IPS DF 6.9 (cell line): ENCODE results near the gene BCL11A.

ENCODE experiments used
- DNase-seq: peaks from one replicate; pipeline ENCODE4 v3.0.0-alpha.2; 2013; ENCODE audit warnings: low read depth, low spot score
- H3K27ac ChIP-seq: one replicate; pipeline ENCODE4 v1.5.1; 2013; ENCODE audit warnings: low read length, control low read depth
- H3K27me3 ChIP-seq: 2 replicates; pipeline ENCODE4 v1.6.1; 2013; ENCODE audit warnings: mild to moderate bottlenecking, low read length; ENCODE audit not compliant: control insufficient read depth, insufficient read depth
- H3K36me3 ChIP-seq: 2 replicates; pipeline ENCODE4 v1.6.1; 2013; ENCODE audit warnings: low read length; ENCODE audit not compliant: control insufficient read depth, insufficient read depth
- H3K4me1 ChIP-seq: 2 replicates; pipeline ENCODE4 v1.6.1; 2013; ENCODE audit warnings: low read length; ENCODE audit not compliant: control insufficient read depth, insufficient read depth
- H3K4me3 ChIP-seq: 2 replicates; pipeline ENCODE4 v1.5.1; 2013; ENCODE audit warnings: mild to moderate bottlenecking, low read length
- H3K9me3 ChIP-seq: 2 replicates; pipeline ENCODE4 v1.6.1; 2013; ENCODE audit warnings: low read length, inconsistent platforms; ENCODE audit not compliant: control insufficient read depth, insufficient read depth
- WGBS: extraction: QIAGEN DNeasy Blood & Tissue Kit; methylation state at CpG from one replicate; pipeline ENCODE4 v1.1.7; 2013; ENCODE audit warnings: mixed read lengths, missing lambda C conversion rate; ENCODE audit not compliant: insufficient read length, insufficient coverage; 5-methylcytosine and 5-hydroxymethylcytosine counted together

BCL11A gene

GRCh38 chr2:60453872-60454271 lies 99.6 kb downstream of the BCL11A start:
- WGBS: no CpG with 5 or more reads among the region's 9 CpGs
- DNase-seq: no peak
- Histone ChIP-seq H3K4me3 (no peak overlapping the region), H3K27me3 (no peaks in the 10 kb centered on the region), H3K9me3 (no peaks in the 10 kb centered on the region), H3K4me1 (peaks cover 6% of the 10 kb centered on the region), H3K27ac (no peak overlapping the region), H3K36me3 (no peaks in the 10 kb centered on the region)

- Histone ChIP-seq H3K4me1 (peaks cover 6% of the 10 kb centered on the region), H3K27ac (no peak overlapping the region), H3K9me3 (no peaks in the 10 kb centered on the region), H3K4me3 (no peak overlapping the region), H3K27me3 (no peaks in the 10 kb centered on the region), H3K36me3 (no peaks in the 10 kb centered on the region)
- no CpG with 5 or more reads among the region's 16 CpGs for WGBS
- peak; percentile 63 for DNase-seq
Measured at GRCh38 chr2:60453301-60453700, 100.2 kb downstream of the BCL11A start.

- H3K36me3 ChIP-seq: no peaks in the 10 kb centered on the region
- H3K9me3 ChIP-seq: no peaks in the 10 kb centered on the region
- H3K27me3 ChIP-seq: no peaks in the 10 kb centered on the region
- no peak overlapping the region for H3K27ac ChIP-seq
- H3K4me1 ChIP-seq: peaks cover 6% of the 10 kb centered on the region
- no CpG with 5 or more reads among the region's 1 CpG for WGBS
- DNase-seq: no peak
- H3K4me3 ChIP-seq: no peak overlapping the region
Measured at GRCh38 chr2:60450488-60450887, 103.0 kb downstream of the BCL11A start.

- Histone ChIP-seq H3K27ac (no peak overlapping the region), H3K4me3 (no peak overlapping the region), H3K4me1 (peaks cover 1% of the 10 kb centered on the region; the same call in 1 of the 2 replicates), H3K9me3 (no peaks in the 10 kb centered on the region), H3K36me3 (no peaks in the 10 kb centered on the region), H3K27me3 (no peaks in the 10 kb centered on the region)
- WGBS: no CpG with 5 or more reads among the region's 1 CpG
- no peak for DNase-seq
Measured at GRCh38 chr2:60447943-60448342, 105.5 kb downstream of the BCL11A start.

- no CpG with 5 or more reads among the region's 8 CpGs for WGBS
- no peaks in the 10 kb centered on the region for H3K27me3 ChIP-seq
- H3K4me1 ChIP-seq: no peaks in the 10 kb centered on the region
- no peak for DNase-seq
- no peaks in the 10 kb centered on the region for H3K36me3 ChIP-seq
- H3K4me3 ChIP-seq: no peak overlapping the region
- H3K9me3 ChIP-seq: no peaks in the 10 kb centered on the region
- H3K27ac ChIP-seq: no peak overlapping the region
Measured at GRCh38 chr2:60446413-60447267, 106.8 kb downstream of the BCL11A start.

- Histone ChIP-seq H3K9me3 (no peaks in the 10 kb centered on the region), H3K27ac (no peak overlapping the region), H3K4me1 (no peaks in the 10 kb centered on the region), H3K4me3 (no peak overlapping the region), H3K27me3 (no peaks in the 10 kb centered on the region), H3K36me3 (no peaks in the 10 kb centered on the region)
- DNase-seq: no peak
- WGBS: no CpG with 5 or more reads among the region's 8 CpGs
Measured at GRCh38 chr2:60445684-60446179, 107.7 kb downstream of the BCL11A start.

- no peak overlapping the region for H3K4me3 ChIP-seq
- H3K27ac ChIP-seq: no peak overlapping the region
- no CpG with 5 or more reads among the region's 3 CpGs for WGBS
- no peaks in the 10 kb centered on the region for H3K27me3 ChIP-seq
- no peaks in the 10 kb centered on the region for H3K9me3 ChIP-seq
- no peaks in the 10 kb centered on the region for H3K4me1 ChIP-seq
- no peaks in the 10 kb centered on the region for H3K36me3 ChIP-seq
- no peak for DNase-seq
Measured at GRCh38 chr2:60442608-60443007, 110.8 kb downstream of the BCL11A start.

GRCh38 chr2:60441800-60442199 lies 111.7 kb downstream of the BCL11A start:
- Histone ChIP-seq H3K27ac (no peak overlapping the region), H3K4me1 (no peaks in the 10 kb centered on the region)

GRCh38 chr2:60440767-60441163 lies 112.7 kb downstream of the BCL11A start:
- H3K27me3 ChIP-seq: no peaks in the 10 kb centered on the region
- no peaks in the 10 kb centered on the region for H3K36me3 ChIP-seq
- no CpG with 5 or more reads among the region's 6 CpGs for WGBS
- no peak for DNase-seq
- H3K4me3 ChIP-seq: no peak overlapping the region
- no peaks in the 10 kb centered on the region for H3K4me1 ChIP-seq
- no peaks in the 10 kb centered on the region for H3K9me3 ChIP-seq
- no peak overlapping the region for H3K27ac ChIP-seq

More at GRCh38 chr2:60441800-60442199, 111.7 kb downstream of the BCL11A start:
- Histone ChIP-seq H3K27me3 (no peaks in the 10 kb centered on the region), H3K36me3 (no peaks in the 10 kb centered on the region), H3K9me3 (no peaks in the 10 kb centered on the region), H3K4me3 (no peak overlapping the region)
- no peak for DNase-seq
- WGBS: no CpG with 5 or more reads among the region's 5 CpGs

- DNase-seq: no peak
- no peaks in the 10 kb centered on the region for H3K36me3 ChIP-seq
- no CpG with 5 or more reads among the region's 3 CpGs for WGBS
- H3K9me3 ChIP-seq: no peaks in the 10 kb centered on the region
- no peaks in the 10 kb centered on the region for H3K4me1 ChIP-seq
- H3K27ac ChIP-seq: no peak overlapping the region
- H3K27me3 ChIP-seq: no peaks in the 10 kb centered on the region
- no peak overlapping the region for H3K4me3 ChIP-seq
Measured at GRCh38 chr2:60440079-60440766, 113.2 kb downstream of the BCL11A start.
